Dermis microvascular lymphatic vessel endothelial cell (primary cell): ENCODE data around the gene AAR2. TPM values are rescaled to one million over a fixed set of nuclear protein-coding genes. Genes with fewer than 3 reads are reported as not detected.

Experiments
- DNase-seq, 2 donors: peaks; one replicate each; pipeline versions ENCODE4 v3.0.0 to v3.0.0-alpha.2; 2010; ENCODE audit warnings: low read depth in 2 of 2
- total RNA-seq: library from RNA; depleted of rRNA; stranded (reverse); fragments of >200 nt; gene quantifications from 2 replicates; pipeline ENCODE4 v1.2.1, GENCODE V29; 2014

Gene AAR2
- total RNA-seq, 1 donor from 2014 or later = 20.0 TPM

GRCh38 chr20:36279362-36279761, 43.1 kb downstream of the AAR2 start:
- no peak for DNase-seq

GRCh38 chr20:36279776-36280175, 43.5 kb downstream of the AAR2 start:
- no peak for DNase-seq

GRCh38 chr20:36281785-36282380, 45.6 kb downstream of the AAR2 start:
- no peak for DNase-seq

GRCh38 chr20:36284751-36285150, 48.5 kb downstream of the AAR2 start:
- DNase-seq = no peak

- no peak for DNase-seq
Observed at GRCh38 chr20:36285746-36286447, 49.6 kb downstream of the AAR2 start.

DNA sequence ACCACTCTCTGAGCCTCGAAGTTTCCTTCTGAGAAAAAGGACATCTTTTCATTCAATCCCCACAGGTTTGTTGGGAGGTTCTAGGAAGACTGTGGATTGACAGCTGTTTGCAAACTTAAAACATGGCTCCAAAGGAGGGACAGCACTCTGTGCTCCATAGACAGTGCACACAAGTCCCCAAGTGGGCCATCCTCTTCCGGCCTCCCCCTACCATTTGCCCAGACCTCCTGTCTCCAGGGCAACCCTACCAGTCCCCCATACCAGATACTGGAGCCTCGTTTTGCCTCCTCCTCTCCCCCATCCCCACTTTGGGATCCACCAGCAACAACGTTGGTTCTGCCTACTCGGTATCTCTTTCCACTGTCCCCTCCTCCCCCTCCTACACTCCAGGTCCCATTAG, 61.4 kb downstream of the AAR2 start:
- DNase-seq = no peak

GRCh38 chr20:36298061-36298460, 61.8 kb downstream of the AAR2 start:
- no peak for DNase-seq

- DNase-seq = no peak
Observed at GRCh38 chr20:36298795-36299339, 62.6 kb downstream of the AAR2 start.

DNA sequence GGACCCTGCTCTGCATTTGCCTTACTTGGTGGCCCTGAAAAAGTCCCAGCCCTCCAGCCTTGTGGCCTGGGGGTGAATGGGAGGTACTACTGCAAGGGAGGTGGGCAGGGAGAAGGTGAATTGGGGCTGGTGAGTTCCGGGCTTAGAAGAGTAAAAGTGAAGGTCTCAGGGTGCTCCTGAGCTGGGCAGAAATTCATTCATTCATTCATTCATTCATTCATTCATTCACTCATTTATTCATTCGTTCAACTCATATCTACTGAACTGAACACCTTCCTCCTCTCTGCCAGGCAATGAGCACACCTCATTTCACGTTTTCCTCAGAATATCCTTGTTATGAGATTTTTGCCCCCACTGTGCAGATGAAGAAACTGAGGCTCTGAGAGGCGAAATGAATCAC, 63.2 kb downstream of the AAR2 start:
- DNase-seq = no peak

GRCh38 chr20:36301359-36302119, 65.3 kb downstream of the AAR2 start:
- no peak for DNase-seq

DNA sequence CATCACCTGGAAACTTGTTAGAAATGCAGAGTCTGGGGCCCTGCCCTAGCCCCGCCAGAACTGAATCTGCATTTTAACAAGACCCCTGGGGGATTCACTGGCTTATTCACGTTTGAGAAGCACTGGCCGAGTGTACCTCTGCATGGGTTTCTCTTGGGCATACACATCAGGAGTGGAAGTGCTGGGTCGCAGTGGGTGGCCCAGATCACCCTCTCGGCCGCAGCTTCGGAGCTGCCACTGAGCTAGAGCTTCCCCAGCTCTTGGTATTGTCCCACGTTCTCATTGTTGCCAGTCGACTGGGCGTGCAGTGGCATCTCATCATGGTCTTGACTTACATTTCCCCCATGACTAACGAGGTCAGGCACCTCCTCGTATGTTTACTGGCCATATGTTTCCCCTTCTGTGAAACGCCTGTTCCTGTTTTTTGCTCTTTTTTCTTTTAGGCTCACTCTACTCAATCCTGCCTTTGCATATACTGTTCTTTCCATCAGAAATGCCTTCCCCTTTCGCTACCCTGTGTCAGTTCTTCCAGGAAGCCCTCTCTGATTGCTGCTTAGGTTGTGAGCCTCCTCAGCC, 66.8 kb downstream of the AAR2 start:
- peak; percentile 79 to 91 for DNase-seq

GRCh38 chr20:36303831-36304230, 67.6 kb downstream of the AAR2 start:
- no peak for DNase-seq

GRCh38 chr20:36304786-36305495, 68.7 kb downstream of the AAR2 start:
- no peak for DNase-seq

GRCh38 chr20:36305602-36306551, 69.6 kb downstream of the AAR2 start, which contains the start of gene DLGAP4:
TSS of gene DLGAP4 (plus strand) at chr20:36306339. CDS start at chr20:36431718, 125,379 bp downstream.
- no peak for DNase-seq

Other genes with a start within 250 kb of the AAR2 start
- gene EPB41L1, start 81.7 kb upstream of the AAR2 start, total RNA-seq = 7.3 and 22.4 TPM in 2 replicates
- gene DLGAP4, start 69.9 kb downstream of the AAR2 start, total RNA-seq = 7.8 and 19.5 TPM in 2 replicates